GM19043 (cell line): Measurements from ENCODE around the gene BDP1.
"Not testable (repeated sequence)": the region's sequence is repeated elsewhere in the genome, so short reads cannot be mapped to it uniquely, and the experiment has no call there.

Experiments used
- ATAC-seq: cut with Tn5 transposase; IDR thresholded peaks from one replicate; pipeline ENCODE4 v1.9.1; 2021; ENCODE audit warnings: low read depth; ENCODE audit not compliant: unreplicated experiment

Gene BDP1

DNA sequence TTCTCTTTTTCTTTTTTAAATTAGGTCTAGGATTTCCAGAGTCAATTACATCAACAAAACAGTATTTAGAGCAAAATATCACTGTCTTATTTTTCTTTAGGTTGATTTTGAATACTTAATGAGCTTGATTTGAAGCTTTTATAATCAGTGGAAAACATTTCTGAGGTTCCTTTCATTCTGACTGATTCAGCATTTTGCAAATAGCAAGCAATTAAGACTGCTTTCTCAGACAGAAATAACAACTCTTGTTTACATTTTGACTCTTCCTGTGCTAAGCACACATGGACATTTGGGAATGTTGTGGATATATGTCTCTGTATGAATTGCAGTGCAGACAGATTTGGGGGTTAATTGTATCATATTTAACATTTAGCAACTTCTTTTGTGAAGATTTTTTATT lies 109.4 kb downstream of the BDP1 start:
- ATAC-seq: no peak

DNA sequence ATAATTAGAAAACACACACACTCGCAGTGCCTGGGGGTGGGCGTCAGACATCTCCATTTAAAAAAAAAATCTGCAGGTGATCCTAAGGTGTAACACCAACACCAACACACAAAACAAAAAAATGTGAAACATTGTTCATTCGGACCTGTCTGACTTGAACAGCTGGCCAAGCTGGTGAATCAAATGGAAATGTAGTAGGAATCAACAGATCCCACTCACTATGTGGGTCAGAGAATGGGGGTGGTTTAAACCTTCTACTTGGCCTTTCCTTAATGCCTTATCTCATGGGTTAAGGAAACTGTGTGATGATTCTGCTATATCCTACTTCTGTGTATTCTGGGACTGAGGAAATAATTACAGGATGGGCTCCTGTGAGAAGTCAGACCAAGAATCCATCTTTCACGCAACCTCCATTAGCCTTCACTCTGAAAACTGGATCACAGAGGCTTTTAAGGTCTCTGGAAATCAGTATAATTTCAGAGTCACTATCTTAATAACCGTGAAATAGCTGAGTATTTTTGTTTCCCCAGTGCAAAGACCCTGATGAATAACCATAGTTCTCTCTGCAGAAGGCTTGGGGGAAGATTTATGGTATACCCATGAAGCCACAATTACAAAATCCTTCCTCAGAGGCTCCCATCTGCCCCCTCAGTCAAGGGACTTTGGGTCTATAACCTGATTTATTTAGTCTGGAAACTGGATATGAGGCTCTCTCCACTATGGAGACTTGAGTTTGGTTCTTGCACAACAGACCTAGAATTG lies 114.5 kb downstream of the BDP1 start:
- no peak for ATAC-seq

DNA sequence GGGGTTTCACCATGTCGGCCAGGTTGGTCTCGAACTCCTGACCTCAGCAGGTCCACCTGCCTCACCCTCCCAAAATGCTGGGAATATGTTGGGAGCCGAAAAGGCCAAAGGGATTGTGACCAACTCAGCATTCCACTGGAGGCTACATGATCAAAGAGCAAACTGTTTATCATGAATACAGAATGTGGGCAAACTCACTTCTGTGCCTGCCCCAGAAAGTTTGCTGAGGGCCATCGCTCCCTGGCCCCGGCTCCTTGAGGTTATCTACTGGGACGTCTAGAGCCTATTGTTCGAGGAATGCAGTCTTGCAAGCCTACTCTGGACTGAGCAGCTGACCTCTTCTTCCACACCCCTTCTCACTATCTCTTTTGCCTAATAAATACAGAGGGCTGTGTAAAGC lies 116.4 kb downstream of the BDP1 start:
- not testable (repeated sequence) for ATAC-seq

DNA sequence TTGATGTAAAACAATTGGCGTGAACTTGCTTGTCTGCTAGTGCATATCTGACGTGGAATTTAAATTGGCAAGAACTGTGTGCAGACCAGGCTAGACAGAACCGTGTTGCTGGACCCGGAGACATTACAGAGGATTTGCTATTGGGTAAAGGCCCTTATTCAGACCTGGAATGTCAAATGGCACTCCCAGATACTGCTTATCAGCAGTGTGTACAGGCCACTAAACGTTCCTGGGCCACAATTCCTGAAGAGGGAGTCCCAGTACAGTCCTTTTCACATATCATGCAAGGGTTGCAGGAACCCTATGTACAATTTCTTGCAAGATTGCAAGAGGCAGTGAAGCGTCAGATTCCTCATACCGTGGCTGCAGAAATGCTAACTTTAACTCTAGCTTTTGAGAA lies 118.1 kb downstream of the BDP1 start:
- no peak for ATAC-seq

DNA sequence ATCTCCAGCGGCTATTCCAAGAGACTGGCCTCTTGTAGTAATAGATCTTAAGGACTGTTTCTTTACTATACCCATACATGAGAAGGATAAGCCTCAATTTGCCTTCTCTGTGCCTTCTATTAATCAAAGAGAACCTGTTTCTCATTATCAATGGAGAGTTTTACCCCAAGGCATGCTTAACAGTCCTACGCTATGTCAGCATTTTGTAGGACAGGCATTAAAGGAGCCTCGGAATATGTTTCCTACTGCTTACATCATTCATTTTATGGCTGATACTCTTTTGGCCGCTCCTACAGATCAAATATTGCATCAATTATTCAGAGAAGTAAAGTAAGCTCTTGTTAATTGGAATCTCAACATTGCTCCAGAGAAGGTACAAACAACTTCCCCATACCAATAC lies 120.1 kb downstream of the BDP1 start:
- not testable (repeated sequence) for ATAC-seq

DNA sequence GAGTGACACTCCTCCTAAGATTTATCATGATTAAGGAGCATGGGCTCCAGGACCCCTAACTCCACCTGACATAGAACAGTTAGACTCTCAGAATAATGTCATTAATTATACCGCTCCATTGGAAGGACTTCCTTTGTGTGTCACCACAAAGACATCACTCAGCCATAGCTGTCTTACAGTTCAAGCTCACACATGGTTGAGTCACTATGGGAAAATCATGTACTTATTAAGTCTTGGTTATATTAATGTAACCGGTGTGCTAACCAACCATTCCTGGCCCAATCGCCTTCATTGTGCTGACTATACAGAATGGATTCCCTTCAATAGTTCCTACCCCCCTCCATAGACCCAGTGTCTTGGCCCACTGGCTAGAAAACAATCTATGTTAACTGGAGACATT lies 120.8 kb downstream of the BDP1 start:
- ATAC-seq: no peak

DNA sequence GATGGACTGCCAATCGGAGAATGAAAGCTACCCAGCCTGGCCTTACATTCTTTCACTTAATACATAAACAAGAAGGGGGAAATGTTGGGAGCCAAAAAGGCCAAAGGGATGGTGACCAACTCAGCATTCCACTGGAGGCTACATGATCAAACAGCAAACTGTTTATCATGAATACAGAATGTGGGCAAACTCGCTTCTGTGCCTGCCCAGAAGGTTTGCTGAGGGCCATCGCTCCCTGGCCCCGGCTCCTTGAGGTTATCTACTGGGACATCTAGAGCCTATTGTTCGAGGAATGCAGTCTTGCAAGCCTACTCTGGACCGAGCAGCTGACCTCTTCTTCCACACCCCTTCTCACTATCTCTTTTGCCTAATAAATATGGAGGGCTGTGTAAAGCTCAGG lies 122.4 kb downstream of the BDP1 start:
- not testable (repeated sequence) for ATAC-seq

DNA sequence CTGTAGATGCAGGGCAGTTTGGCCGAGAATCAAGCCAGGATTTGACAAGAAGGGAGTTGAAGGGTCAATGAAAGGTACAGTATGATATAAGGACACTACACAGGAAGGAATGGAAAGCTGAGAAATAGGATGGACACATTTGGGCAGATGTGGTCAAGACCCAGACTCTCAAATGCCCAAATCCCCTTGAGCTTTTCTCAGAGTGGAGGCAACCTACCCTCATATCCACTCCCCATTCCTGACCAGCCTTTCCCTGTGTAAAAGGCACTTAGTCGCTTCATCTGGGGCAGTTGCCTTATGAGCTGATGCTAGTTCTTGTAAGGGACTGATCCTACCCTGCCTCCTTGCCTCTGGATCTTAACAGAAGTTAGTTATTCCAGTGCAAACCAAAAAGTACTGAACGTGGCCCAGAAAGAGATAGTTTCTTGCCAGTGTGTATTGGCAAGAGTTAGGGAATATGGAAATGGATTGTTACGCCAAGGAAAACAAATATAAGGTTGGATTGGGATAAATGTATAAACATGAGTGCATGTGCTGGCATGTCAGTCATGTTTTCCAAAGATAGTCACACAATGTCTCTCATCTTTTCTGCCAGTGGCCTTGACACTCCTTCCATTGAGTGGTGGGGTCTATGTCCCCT lies 127.6 kb downstream of the BDP1 start:
- ATAC-seq: no peak

DNA sequence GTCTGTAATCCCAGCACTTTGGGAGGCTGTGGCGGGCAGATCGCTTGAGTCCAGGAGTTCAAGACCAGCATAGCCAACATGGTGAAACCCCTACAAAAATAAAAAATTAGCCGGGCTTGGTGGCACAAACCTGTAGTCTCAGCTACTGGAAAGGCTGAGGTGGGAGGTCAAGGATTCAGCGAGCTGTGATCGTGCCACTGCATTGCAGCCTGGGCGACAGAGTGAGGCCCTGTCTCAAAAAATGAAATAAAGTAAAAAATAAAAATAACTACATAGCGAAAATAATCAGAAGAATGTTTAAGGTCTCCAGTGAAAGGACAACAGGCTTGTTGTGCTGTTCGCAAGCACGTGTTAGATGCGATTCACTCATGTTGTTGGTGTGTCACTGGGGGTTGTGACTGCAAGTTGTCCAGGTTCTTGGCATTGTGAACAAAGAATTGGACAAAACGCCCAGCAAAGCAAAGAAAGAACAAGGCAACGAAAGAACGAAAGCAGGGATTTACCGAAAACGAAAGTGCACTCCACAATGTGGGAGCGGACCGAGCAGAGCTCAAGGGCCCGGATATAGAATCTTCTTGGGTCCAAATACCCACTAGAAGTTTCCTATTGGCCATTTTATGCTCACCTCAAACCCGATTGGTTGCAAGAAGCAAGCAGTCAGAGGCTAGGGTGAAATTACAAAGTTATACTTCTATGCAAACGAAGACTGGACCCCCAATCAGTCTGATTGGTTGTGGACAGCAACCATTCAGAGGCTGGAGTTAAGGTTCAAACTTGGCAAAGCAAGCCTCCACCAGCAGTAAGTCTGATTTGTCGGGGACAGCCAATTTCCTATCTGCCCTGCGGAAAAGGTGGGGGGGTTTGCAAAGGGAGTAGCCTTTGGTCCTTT lies 130.8 kb downstream of the BDP1 start:
- peak; percentile 4 for ATAC-seq

DNA sequence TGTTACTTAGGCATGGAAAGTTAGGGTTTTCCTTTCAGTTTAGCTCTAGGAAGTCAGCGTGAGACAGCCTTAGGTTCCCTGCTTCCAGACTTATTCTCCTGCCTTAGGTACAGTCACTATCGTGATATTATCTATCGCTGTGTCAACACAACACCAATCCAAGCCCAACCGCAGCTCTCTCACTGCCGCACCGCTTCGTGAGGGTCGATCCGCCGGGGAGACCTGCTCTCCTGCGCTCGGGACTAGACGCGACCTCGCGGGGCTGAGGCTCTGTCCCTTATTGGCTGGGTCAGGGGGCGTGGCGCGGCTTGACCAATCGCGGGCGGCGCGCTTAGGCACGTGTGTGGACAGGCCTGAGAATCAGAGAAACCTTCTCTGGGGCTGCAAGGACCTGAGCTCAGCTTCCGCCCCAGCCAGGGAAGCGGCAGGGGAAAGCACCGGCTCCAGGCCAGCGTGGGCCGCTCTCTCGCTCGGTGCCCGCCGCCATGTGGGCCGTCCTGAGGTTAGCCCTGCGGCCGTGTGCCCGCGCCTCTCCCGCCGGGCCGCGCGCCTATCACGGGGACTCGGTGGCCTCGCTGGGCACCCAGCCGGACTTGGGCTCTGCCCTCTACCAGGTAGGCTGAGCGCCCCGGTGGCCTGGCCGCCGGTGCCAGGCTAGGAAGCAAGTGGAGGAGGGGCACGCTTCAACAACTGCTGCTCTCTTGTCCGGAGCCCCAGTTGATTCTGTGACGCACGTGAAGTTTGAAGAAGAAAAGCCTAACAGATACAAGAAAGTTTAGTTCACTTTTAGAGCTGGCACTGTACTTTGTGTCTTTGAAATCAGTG lies 131.7 kb downstream of the BDP1 start, which contains the start of gene MCCC2:
MCCC2 (plus strand) TSS at position 400 of the 825 bp plus-strand sequence; CDS start at position 486, 86 bp downstream.
- peak; percentile 96 for ATAC-seq

DNA sequence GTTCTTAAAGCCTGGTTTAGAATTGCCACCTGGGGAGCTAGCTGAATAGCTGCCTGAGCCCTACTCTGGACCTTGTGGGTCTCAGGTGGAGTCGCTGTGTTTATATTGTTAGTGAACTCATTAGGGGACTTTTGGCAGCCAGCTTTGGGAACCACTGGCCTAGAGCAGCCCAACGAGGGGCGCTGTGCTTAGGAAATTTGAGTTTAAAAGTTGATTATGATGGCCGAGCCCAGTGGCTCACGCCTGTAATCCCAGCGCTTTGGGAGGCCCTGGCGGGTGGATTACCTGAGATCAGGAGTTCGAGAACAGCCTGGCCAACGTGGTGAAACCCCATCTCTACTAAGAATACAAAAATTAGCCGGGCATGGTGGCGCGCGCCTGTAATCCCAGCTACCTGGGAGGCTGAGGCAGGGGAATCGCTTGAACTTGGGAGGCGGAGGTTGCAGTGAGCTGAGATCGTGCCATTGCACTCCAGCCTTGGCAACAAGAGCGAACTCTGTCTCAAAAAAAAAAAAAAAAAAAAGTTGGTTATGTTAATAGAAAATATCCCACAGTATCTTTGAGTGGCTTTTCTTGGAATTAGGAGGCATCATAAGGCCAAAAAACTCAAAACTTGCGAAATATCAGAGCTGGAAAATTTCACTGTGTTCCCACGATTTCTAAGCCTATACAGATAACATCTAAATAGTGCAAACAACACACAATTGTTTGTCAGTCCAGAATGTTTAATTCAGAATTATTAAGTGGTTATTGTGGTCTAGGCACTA lies 132.5 kb downstream of the BDP1 start:
- ATAC-seq: no peak

DNA sequence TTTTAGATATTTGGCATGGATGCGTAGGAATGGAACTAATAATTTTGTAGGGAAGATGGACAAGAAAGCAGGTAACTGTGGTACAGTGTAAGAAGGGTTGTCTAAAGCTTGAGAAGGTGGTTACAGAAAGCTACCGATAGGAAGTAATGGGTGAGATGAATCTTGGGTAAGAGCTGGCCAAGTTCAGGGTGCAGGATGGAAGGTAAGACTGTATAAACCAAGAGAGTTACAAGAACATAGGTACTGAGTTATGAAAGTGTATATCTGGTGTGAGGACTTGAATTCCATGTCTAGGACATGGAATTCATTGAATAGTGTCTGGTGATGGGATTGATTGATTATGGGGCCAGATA lies 133.1 kb downstream of the BDP1 start:
- no peak for ATAC-seq

DNA sequence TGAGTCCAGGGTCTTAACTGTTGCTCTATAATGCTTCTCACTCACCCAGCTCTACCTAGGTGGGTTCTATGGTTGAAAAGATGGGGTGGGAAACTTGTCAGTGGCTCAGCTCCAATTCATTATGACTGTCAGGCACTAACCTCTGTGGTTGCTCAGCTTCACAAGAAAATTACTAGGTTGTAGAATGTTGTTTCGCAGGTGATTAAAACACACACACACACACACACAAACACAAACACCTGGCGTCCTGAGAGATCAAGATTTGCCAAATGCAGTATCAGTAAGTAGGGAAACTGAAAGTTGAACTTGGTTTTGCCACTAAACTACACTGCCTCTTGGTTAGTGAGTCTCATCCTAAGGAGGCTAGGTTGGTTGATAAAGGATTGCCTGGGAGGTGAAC lies 134.5 kb downstream of the BDP1 start:
- ATAC-seq: no peak

DNA sequence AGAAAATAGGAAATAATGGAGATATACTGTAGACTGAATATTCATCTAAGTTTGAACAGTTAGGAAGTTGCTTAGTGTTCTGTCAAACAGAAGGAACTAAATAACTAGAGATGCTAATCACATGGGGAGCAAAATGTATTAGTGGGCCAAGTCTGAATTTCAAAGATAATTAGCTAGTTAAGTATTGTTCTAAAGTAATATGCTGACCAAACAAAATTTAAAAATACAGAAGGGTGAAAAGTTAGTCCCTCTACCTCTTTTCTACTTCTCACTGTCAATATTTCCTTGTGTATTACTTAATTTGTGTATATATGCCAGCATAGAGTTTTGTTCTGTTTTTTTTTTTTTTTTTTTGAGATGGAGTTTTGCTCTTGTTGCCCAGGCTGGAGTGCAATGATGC lies 135.6 kb downstream of the BDP1 start:
- no peak for ATAC-seq

DNA sequence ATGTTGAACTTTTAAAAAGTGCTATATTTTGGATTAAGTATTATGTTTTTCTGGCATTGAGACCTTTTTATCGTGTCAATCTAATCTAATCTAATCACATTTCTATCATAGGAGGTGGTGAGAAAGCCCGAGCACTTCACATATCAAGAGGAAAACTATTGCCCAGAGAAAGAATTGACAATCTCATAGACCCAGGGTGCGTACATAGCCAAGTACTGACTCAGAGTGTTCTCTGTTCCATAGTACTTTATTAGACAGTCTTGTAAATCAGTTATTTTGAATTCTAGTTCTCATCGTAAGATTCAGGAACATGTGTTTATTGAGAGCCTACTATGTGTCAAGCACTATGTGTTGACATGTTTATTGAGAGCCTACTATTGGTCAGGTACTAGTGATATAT lies 140.7 kb downstream of the BDP1 start:
- ATAC-seq: no peak

DNA sequence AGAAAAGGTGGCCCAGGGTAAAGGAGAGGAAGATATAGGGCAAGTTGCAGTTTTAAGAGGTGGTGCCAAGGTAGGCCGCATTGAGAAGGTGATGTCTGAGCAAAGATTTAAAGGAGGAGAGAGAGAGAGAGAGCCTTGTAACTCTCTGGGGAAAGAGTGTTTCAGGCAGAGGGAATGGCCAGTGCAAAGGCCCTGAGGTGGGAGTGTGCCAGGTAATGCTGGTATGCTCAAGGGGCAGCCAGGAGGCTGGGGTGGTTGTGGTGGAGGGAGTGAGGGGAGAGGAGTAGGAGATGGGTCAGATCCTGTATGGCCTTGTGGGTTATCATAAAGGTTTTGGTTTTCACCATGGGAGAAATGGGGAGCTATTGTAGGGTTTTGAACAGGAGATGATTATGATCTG lies 141.6 kb downstream of the BDP1 start:
- no peak for ATAC-seq

DNA sequence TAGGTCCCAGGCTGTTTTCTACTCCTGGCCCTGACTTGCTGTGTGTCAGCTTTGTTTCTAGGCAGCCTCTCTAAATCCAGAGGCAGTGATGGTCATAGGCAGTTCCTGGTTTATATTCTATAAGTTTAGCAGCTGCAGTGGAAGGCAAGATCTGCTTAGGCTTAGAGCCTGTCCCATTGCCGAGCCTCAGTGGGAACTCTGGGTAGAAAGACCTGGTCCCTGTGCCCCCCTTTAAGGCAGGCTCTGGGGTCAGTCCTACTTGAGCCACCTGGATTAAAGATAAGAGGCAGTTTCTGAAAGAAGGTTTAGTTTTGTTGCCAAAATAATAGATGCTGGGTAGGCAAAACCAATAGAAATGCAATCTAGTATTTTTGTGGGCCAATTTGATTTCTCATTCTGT lies 145.3 kb downstream of the BDP1 start:
- no peak for ATAC-seq

DNA sequence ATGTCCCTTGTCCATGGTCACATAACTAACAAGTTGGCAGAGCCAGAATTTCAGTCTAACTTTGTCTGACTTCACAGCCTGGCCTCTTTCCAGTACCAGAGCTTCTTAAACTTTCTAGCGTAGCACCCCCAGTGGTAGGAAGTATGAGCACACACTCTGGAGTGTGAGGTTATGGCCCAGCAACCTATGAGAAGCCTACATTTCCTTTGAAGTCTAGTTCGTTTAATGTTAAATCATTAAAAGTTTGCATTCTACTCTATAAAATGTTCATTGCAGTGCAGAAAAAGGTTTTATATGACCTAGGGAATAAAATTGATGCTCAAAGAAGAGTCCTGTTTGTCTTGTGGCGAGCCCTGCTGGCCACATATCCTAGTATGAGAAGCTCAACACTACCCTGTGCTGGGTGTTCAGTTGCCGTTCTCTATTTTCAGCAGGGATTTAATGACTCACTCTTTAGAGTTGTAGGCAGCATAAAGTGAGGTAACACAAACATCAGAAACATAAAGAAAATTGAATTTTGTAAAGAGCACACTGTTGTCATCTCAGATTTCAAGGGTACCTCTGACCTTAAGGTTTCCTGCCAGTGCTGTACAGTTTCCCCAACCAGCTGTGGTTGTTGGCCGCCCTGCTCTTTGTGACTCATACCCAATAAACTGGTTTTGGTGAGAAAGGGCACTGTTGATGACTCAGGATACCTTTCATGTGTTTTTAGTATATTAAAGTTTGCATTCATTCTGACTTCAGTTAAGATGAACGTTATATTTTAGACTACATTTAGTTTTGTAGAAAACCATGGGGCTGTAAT lies 146.0 kb downstream of the BDP1 start:
- peak; percentile 89 for ATAC-seq

DNA sequence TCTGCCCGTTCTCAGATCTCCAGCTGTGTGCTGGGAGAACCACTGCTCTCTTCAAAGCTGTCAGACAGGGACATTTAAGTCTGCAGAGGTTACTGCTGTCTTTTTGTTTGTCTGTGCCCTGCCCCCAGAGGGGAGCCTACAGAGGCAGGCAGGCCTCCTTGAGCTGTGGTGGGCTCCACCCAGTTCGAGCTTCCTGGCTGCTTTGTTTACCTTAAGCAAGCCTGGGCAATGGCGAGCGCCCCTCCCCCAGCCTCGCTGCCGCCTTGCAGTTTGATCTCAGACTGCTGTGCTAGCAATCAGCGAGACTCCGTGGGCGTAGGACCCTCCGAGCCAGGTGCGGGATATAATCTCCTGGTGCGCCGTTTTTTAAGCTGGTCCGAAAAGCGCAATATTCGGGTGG lies 154.5 kb downstream of the BDP1 start:
- ATAC-seq: not testable (repeated sequence)
